ENCODE measurements around the gene CASP5. TPM values are rescaled to one million over a fixed set of nuclear protein-coding genes. Genes with fewer than 3 reads are reported as not detected.

The CASP5 gene
- total and polyA plus RNA-seq, 2 of the 4 experiments (the other 2 are of a cell fraction) = not detected

- Histone ChIP-seq H2BK20ac (ENCODE audit: low read depth, low read length) (no peak overlapping the region), H4K20me1 (ENCODE audit: insufficient read depth, low read length) (no peaks in the 10 kb centered on the region), H2BK120ac (ENCODE audit: low read depth, low read length) (no peak overlapping the region), H3K4me3 (ENCODE audit: insufficient read depth, low read depth, low read length) (no peak overlapping the region), H3K18ac (ENCODE audit: low read depth, low read length) (no peak overlapping the region), H3K27me3 (ENCODE audit: control insufficient read depth, insufficient read depth, low read length) (no peaks in the 10 kb centered on the region), H2AK9ac (replicated peaks; ENCODE audit: low read depth, low read length, poor library complexity) (no peak overlapping the region), H3K4me1 (ENCODE audit: control insufficient read depth, insufficient read depth, low read length) (no peaks in the 10 kb centered on the region), H3K36me3 (ENCODE audit: control insufficient read depth, insufficient read depth, low read length) (peaks cover 42% of the 10 kb centered on the region), H2AFZ (replicated peaks; ENCODE audit: low read length, poor library complexity) (no peak overlapping the region), H3K9ac (ENCODE audit: low read depth, low read length) (no peak overlapping the region), H4K8ac (ENCODE audit: low read depth in 2 of 2, low read length in 2 of 2) (no peak overlapping the region), H3K27ac (ENCODE audit: insufficient read depth, low read length) (no peak overlapping the region), H4K5ac (ENCODE audit: low read depth, low read length) (no peak overlapping the region), H3K9me3 (ENCODE audit: control insufficient read depth, insufficient read depth, low read length) (no peaks in the 10 kb centered on the region), H2BK5ac (ENCODE audit: low read depth, low read length, poor library complexity, severe bottlenecking) (no peak overlapping the region), H3K56ac (ENCODE audit: extremely low read depth, insufficient read depth, low read length) (no peak overlapping the region), H2AK5ac (ENCODE audit: low read depth, low read length) (no peak overlapping the region), H3K79me1 (ENCODE audit: low read depth in 1 of 2, low read length in 2 of 2) (peaks cover 0 to 9% of the 10 kb centered on the region in 2 experiments; a peak in 2 of 4 replicates), H2BK15ac (ENCODE audit: low read depth, low read length) (no peak overlapping the region), H3K4me2 (ENCODE audit: low read depth, low read length) (no peak overlapping the region), H3K4ac (ENCODE audit: low read depth, low read length) (no peak overlapping the region), H3K23ac (ENCODE audit: low read depth, low read length) (no peak overlapping the region), H3K9me1 (ENCODE audit: insufficient read depth, low read length) (peaks cover 3% of the 10 kb centered on the region), H4K91ac (ENCODE audit: insufficient read depth, low read depth, low read length) (no peak overlapping the region), H3K14ac (replicated peaks; ENCODE audit: low read depth, low read length) (no peak overlapping the region)
- dilution Hi-C loops (cut with HindIII; ENCODE audit: low sequenced_read_pairs, unreplicated experiment) = no loop called here
- ATAC-seq (ENCODE audit: low read depth) (no peak), DNase-seq (peak; percentile 59)
- TF ChIP-seq RFX5 (IDR thresholded peaks at IDR 0.05; ENCODE audit: low read depth, low read length) (no peak), CHD1 (IDR thresholded peaks at IDR 0.05; ENCODE audit: low read depth, low read length) (no peak), BHLHE40 (IDR thresholded peaks at IDR 0.05; ENCODE audit: low read depth, low read length) (no peak), CTCF (conservative IDR thresholded peaks at IDR 0.05; ENCODE audit: low read depth, low read length) (peak; percentile 46), SMC3 (IDR thresholded peaks at IDR 0.05; ENCODE audit: low read depth, low read length) (peak; percentile 57), RAD21 (IDR thresholded peaks at IDR 0.05; ENCODE audit: low read length) (peak; percentile 59), NFE2L2 (IDR thresholded peaks at IDR 0.05; ENCODE audit: low read depth, low read length) (no peak)
- POLR2A ChIA-PET (ENCODE audit: unreplicated experiment) = no interaction called here
- WGBS, 2 experiments (ENCODE audit: extremely low coverage in 2 of 2, insufficient read length in 1 of 2) = no CpG with 5 or more reads among the region's 2 CpGs
- CTCF ChIA-PET = interaction anchor here (0.8 to 1.0 kb wide), 2 partner anchors 911 to 1320 kb away, joined by 3 read pairs; no protein-coding TSS in a partner anchor
- intact Hi-C loops (cut with micrococcal nuclease) = loop anchor here (5.0 kb wide), 1 partner anchor 915 kb away; no protein-coding TSS in a partner anchor
- no TSS peak for BruUV-seq (replicated peaks)
- in situ Hi-C loops (cut with MboI; ENCODE audit: low sequenced_read_pairs) = loop anchor here (25.0 kb wide), 1 partner anchor 915 kb away; no protein-coding TSS in a partner anchor
Measured at GRCh38 chr11:104946907-104947306, 76.1 kb downstream of the CASP5 start.

Other genes starting within 250 kb of the CASP5 start
- gene CASP12, start 124.7 kb downstream of the CASP5 start, total RNA-seq (2012; rRNA removed) = not detected in 2 replicates
- gene CASP12, start 124.7 kb downstream of the CASP5 start, polyA plus RNA-seq (2012; rRNA removed) = 0.07 TPM in 1 of 2 replicates, not detected in the other
- gene CASP4, start 54.6 kb downstream of the CASP5 start, total RNA-seq (2012; rRNA removed) = 89.4 and 91.9 TPM in 2 replicates
- 73.0 and 82.5 TPM in 2 replicates for gene CASP4, start 54.6 kb downstream of the CASP5 start, polyA plus RNA-seq (2012; rRNA removed)
- gene CASP1, start 12.0 kb upstream of the CASP5 start, total RNA-seq (2012; rRNA removed) = 24.7 and 31.2 TPM in 2 replicates
- 11.1 and 12.5 TPM in 2 replicates for gene CASP1, start 12.0 kb upstream of the CASP5 start, polyA plus RNA-seq (2012; rRNA removed)
- gene CARD16, start 22.2 kb upstream of the CASP5 start, total RNA-seq (2012; rRNA removed) = 7.9 and 23.3 TPM in 2 replicates
- gene CARD16, start 22.2 kb upstream of the CASP5 start, polyA plus RNA-seq (2012; rRNA removed) = 24.9 and 29.2 TPM in 2 replicates
- not detected in 2 replicates for gene CARD18, start 116.6 kb upstream of the CASP5 start, total RNA-seq (2012; rRNA removed)
- not detected in 2 replicates for gene CARD18, start 116.6 kb upstream of the CASP5 start, polyA plus RNA-seq (2012; rRNA removed)

Measured in IMR-90 (cell line).